ENCODE data around the gene LIPC.

DNA sequence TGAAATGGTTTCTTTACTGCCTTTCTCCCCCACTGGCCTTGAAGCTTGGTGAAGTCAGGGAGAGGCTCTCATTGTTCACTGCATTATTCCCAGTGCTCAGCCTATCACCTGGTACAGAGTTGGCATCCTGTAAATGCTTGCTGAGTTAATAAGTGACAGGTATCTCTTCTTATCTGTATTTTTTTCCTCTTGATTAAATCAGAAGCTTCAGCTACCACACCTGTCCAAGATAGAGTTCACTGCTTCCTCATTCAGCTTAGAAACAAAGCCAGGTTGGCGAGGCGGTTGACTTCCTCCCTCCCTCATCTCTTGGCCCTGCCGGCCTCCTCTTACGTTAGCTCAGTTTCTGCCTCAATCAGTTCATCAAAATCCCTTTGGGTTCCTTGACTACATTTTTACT is 142.8 kb downstream of the LIPC start:
- TF ChIP-seq, protein P1, sequence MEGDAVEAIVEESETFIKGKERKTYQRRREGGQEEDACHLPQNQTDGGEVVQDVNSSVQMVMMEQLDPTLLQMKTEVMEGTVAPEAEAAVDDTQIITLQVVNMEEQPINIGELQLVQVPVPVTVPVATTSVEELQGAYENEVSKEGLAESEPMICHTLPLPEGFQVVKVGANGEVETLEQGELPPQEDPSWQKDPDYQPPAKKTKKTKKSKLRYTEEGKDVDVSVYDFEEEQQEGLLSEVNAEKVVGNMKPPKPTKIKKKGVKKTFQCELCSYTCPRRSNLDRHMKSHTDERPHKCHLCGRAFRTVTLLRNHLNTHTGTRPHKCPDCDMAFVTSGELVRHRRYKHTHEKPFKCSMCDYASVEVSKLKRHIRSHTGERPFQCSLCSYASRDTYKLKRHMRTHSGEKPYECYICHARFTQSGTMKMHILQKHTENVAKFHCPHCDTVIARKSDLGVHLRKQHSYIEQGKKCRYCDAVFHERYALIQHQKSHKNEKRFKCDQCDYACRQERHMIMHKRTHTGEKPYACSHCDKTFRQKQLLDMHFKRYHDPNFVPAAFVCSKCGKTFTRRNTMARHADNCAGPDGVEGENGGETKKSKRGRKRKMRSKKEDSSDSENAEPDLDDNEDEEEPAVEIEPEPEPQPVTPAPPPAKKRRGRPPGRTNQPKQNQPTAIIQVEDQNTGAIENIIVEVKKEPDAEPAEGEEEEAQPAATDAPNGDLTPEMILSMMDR (IDR thresholded peaks at IDR 0.05; ENCODE audit: extremely low read depth in 1 of 2, insufficient read depth in 1 of 2, low read depth in 1 of 2, low read length in 2 of 2) = no peak
- TF ChIP-seq POLR2A (IDR thresholded peaks at IDR 0.05; ENCODE audit: low read depth, low read length) (no peak), GATA2 (IDR thresholded peaks at IDR 0.05; ENCODE audit: insufficient read depth, insufficient read length, low read depth, low read length) (no peak), EZH2 (IDR thresholded peaks at IDR 0.05; ENCODE audit: borderline replicate concordance, low read depth, low read length, severe bottlenecking) (no peak), MYC (IDR thresholded peaks at IDR 0.05; ENCODE audit: low read depth, low read length) (no peak), JUN (IDR thresholded peaks at IDR 0.05; ENCODE audit: borderline replicate concordance, insufficient read depth, insufficient read length, low read depth) (no peak), FOS (IDR thresholded peaks at IDR 0.05; ENCODE audit: borderline replicate concordance, insufficient read depth, low read length) (no peak), POLR2AphosphoS5 (IDR thresholded peaks at IDR 0.05; ENCODE audit: insufficient read depth, low read depth, low read length) (no peak)
- TF ChIP-seq, protein P2, sequence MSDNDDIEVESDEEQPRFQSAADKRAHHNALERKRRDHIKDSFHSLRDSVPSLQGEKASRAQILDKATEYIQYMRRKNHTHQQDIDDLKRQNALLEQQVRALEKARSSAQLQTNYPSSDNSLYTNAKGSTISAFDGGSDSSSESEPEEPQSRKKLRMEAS (IDR thresholded peaks at IDR 0.05; ENCODE audit: insufficient read depth, insufficient read length) = no peak

Data from endothelial cell of umbilical vein (primary cell).